Stimulated activated CD8-positive, alpha-beta memory T cell treated with anti-CD3 and anti-CD28 coated beads, Interleukin-7, amount 100 ng/mL, for 48 hours (primary cell): Measurements from ENCODE around the gene GJB5.
"Not testable (repeated sequence)": the region's sequence is repeated elsewhere in the genome, so short reads cannot be mapped to it uniquely, and the experiment has no call there.

Experiments
- DNase-seq, 2 donors: peaks; one replicate each; pipeline ENCODE4 v3.0.0-alpha.2; 2020; ENCODE audit warnings: low read depth in 1 of 2; ENCODE audit errors: extremely low read depth in 1 of 2

The GJB5 gene

GRCh38 chr1:34773114-34773513 lies 18.3 kb downstream of the GJB5 start:
- DNase-seq: not testable (repeated sequence)

- DNase-seq: no peak
Measured at GRCh38 chr1:34774957-34775356, 20.1 kb downstream of the GJB5 start.

GRCh38 chr1:34776911-34777310 lies 22.1 kb downstream of the GJB5 start:
- no peak for DNase-seq

- no peak for DNase-seq
Measured at GRCh38 chr1:34777519-34778321, 22.9 kb downstream of the GJB5 start.

GRCh38 chr1:34778381-34778780 lies 23.5 kb downstream of the GJB5 start:
- no peak for DNase-seq

GRCh38 chr1:34779005-34779404 lies 24.2 kb downstream of the GJB5 start:
- no peak for DNase-seq

- no peak for DNase-seq
Measured at GRCh38 chr1:34779526-34779925, 24.7 kb downstream of the GJB5 start.

GRCh38 chr1:34779962-34780361 lies 25.1 kb downstream of the GJB5 start:
- DNase-seq: no peak

- no peak for DNase-seq
Measured at GRCh38 chr1:34780528-34780927, 25.7 kb downstream of the GJB5 start.

GRCh38 chr1:34781071-34781843 lies 26.4 kb downstream of the GJB5 start, which contains the start of gene GJB3:
TSS of gene GJB3 (plus strand) at chr1:34781214. CDS start at chr1:34784763, 3,549 bp downstream.
- DNase-seq: no peak

GRCh38 chr1:34781844-34782391 lies 27.1 kb downstream of the GJB5 start:
- DNase-seq: no peak

GRCh38 chr1:34784751-34785221 lies 29.9 kb downstream of the GJB5 start:
- DNase-seq: no peak

- DNase-seq: no peak
Measured at GRCh38 chr1:34785231-34785874, 30.5 kb downstream of the GJB5 start.

- no peak for DNase-seq
Measured at GRCh38 chr1:34785875-34786470, 31.1 kb downstream of the GJB5 start.

GRCh38 chr1:34786521-34787325 lies 31.9 kb downstream of the GJB5 start:
- DNase-seq: peak in 1 of 2 donors; percentile 46

- DNase-seq: no peak
Measured at GRCh38 chr1:34787461-34788420, 32.9 kb downstream of the GJB5 start.

GRCh38 chr1:34790985-34791384 lies 36.1 kb downstream of the GJB5 start:
- no peak for DNase-seq

GRCh38 chr1:34792424-34792823 lies 37.6 kb downstream of the GJB5 start:
- no peak for DNase-seq
